H1 (cell line): ENCODE data around the gene OGFR. TPM values are rescaled to one million over a fixed set of nuclear protein-coding genes. Genes with fewer than 3 reads are reported as not detected.

Experiments
- ATF3 ChIP-seq: IDR thresholded peaks from 2 replicates; pipeline ENCODE4 v1.6.1; 2011; ENCODE audit warnings: low read depth, mild to moderate bottlenecking, low read length; ENCODE audit not compliant: insufficient read depth
- CHD7 ChIP-seq: fragments of 300-600 bp; sonication (generic); IDR thresholded peaks from 2 replicates; pipeline ENCODE4 v1.7.1; 2012; ENCODE audit warnings: low read length, moderate library complexity, mild to moderate bottlenecking, inconsistent platforms; ENCODE audit not compliant: insufficient replicate concordance
- NRF1 ChIP-seq: IDR thresholded peaks from 2 replicates; pipeline ENCODE4 v1.6.1; 2011; ENCODE audit warnings: mild to moderate bottlenecking, low read depth, low read length, improper control_type of control experiment
- SRF ChIP-seq: IDR thresholded peaks from 2 replicates; pipeline ENCODE4 v1.6.1; 2011; ENCODE audit warnings: mild to moderate bottlenecking, low read depth, low read length, moderate library complexity
- polyA plus RNA-seq, 7 experiments: library from polyadenylated mRNA; depleted of rRNA in 3 of 7; stranded (reverse) in 5 of 7; unstranded in 2 of 7; fragments of >200 nt in 5 of 7; fragments of 200-250 nt in 2 of 7; gene quantifications; 1 replicate in 5 of 7; 2 replicates in 1 of 7; 4 replicates in 1 of 7; pipeline versions ENCODE4 v1.2.1 to v1.2.3, GENCODE V29; 2011 to 2013; ENCODE audit warnings: missing spikeins in 2 of 7, mixed read lengths in 2 of 7
- total RNA-seq: library from RNA; stranded (reverse); fragmentation: NEBNext Ultra II Directional; extraction: Animal tissue kit (Norgen Biotek cat#: 25700); gene quantifications from 2 replicates; pipeline ENCODE4 v1.2.1, GENCODE V29; 2021

OGFR gene
- total and polyA plus RNA-seq, 2 of the 8 experiments (the other 6 are each of a cell fraction or from before 2014, with no cell fraction given): 13.9 to 25.1 TPM

DNA sequence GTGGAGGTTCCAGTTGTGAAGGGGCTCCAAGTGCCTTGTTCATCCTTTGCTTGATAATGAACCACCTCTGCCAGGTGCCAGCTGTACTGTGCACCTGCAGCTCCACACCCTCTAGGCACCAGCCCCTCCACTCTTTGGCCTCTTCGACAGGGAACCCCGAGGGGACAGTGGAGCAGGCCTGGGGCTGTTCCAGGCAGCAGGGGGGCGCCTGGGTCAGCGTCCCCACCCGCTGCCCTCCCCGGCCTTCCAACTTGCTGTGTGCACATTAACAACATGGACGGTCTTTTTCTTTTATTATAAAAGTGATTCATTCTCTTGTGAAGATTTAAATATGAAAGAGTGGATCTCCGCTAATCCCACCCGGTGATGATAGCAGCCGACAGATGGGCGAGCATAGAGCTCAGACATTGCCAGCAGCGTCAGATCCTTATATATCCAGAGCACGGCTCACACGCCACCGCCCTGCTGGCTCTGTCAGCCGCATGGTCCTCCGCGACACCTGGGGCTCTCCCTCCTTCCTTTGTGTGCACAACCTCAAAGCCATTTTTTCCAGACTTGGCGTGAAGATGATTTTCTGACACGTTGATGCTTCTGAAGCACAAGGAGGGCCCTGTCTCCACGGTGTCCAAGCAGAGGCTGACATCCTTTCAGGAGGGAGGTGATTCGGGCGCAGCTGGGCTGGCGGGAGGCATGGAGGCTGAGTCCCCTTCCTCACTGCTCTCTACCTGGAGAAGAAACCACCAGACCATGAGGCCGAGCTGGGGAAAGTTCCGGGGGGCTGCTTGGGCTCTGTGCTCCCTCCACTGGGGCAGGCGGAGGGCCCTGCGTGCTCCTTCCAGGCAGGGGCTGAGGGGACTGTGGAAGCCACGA lies 30.6 kb upstream of the OGFR start (continued):
- TF ChIP-seq ATF3: no peak
- no peak for TF ChIP-seq NRF1
- TF ChIP-seq SRF: no peak
- TF ChIP-seq CHD7: no peak
